ENCODE measurements around the gene BBC3.

DNA sequence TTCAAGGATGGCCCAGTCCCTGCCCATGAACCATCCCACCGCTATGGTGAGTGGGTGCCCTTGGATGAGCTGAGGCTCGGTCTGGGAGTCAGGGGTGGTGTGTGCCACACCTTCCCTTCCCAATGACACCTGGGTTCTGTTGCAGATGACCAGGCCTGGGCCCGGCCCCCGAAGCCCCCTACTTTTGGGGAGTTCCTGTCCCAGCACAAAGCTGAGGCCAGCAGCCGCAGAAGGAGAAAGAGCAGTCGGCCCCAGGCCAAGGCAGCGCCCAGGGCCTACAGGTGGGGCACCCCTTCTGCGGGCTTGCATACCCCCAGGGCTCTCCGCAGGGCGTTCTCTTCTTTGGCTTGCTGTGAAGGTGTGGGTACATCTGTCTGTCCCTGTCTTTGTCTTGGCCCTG is 39.4 kb upstream of the BBC3 start:
- TF ChIP-seq, protein P1, sequence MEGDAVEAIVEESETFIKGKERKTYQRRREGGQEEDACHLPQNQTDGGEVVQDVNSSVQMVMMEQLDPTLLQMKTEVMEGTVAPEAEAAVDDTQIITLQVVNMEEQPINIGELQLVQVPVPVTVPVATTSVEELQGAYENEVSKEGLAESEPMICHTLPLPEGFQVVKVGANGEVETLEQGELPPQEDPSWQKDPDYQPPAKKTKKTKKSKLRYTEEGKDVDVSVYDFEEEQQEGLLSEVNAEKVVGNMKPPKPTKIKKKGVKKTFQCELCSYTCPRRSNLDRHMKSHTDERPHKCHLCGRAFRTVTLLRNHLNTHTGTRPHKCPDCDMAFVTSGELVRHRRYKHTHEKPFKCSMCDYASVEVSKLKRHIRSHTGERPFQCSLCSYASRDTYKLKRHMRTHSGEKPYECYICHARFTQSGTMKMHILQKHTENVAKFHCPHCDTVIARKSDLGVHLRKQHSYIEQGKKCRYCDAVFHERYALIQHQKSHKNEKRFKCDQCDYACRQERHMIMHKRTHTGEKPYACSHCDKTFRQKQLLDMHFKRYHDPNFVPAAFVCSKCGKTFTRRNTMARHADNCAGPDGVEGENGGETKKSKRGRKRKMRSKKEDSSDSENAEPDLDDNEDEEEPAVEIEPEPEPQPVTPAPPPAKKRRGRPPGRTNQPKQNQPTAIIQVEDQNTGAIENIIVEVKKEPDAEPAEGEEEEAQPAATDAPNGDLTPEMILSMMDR (IDR thresholded peaks at IDR 0.05), result no peak
- TF ChIP-seq POLR2A (IDR thresholded peaks at IDR 0.05), result no peak
